GM12891 (cell line): ENCODE data around the gene RANBP1.

ENCODE experiments used
- DNase-seq: peaks from one replicate; pipeline ENCODE4 v3.0.0; 2011; ENCODE audit warnings: low spot score; ENCODE audit not compliant: insufficient read length
- FAIRE-seq: peaks from 2 replicates; lab custom pipeline; 2011; peaks lifted over from hg19 to GRCh38; lab: Jason Lieb, UNC
- PAX5 ChIP-seq: IDR thresholded peaks from 2 replicates; pipeline ENCODE4 v1.6.1; 2011; ENCODE audit warnings: low read length, moderate library complexity, mild to moderate bottlenecking; ENCODE audit not compliant: insufficient read depth, severe bottlenecking
- POLR2A ChIP-seq: IDR thresholded peaks from 2 replicates; pipeline ENCODE4 v1.6.1; 2011; ENCODE audit warnings: low read depth, low read length, control low read depth
- POLR2AphosphoS5 ChIP-seq: IDR thresholded peaks from 2 replicates; pipeline ENCODE4 v1.6.1; 2011; ENCODE audit warnings: low read depth, low read length, control low read depth
- POU2F2 ChIP-seq: IDR thresholded peaks from 2 replicates; pipeline ENCODE4 v1.6.1; 2011; ENCODE audit warnings: low read depth, mild to moderate bottlenecking, control low read depth, low read length, moderate library complexity
- SPI1 ChIP-seq: IDR thresholded peaks from 2 replicates; pipeline ENCODE4 v1.6.1; 2011; ENCODE audit warnings: low read depth, low read length, control low read depth
- TAF1 ChIP-seq: IDR thresholded peaks from 2 replicates; pipeline ENCODE4 v1.6.1; 2011; ENCODE audit warnings: low read depth, low read length, control low read depth

RANBP1 gene

GRCh38 chr22:20088263-20088648 lies 27.6 kb upstream of the RANBP1 start:
- TF ChIP-seq POLR2A = no peak
- TF ChIP-seq SPI1 = no peak
- TF ChIP-seq PAX5 = no peak
- TF ChIP-seq POLR2AphosphoS5 = no peak
- TF ChIP-seq TAF1 = no peak
- no peak for TF ChIP-seq POU2F2
- FAIRE-seq (no peak), DNase-seq (no peak)

- no peak for FAIRE-seq
Observed at GRCh38 chr22:20089226-20089976, 26.5 kb upstream of the RANBP1 start.

GRCh38 chr22:20089977-20090729 lies 25.8 kb upstream of the RANBP1 start:
- no peak for FAIRE-seq
- no peak for TF ChIP-seq PAX5
- TF ChIP-seq POU2F2 = no peak
- TF ChIP-seq POLR2AphosphoS5 = no peak
- no peak for TF ChIP-seq POLR2A
- no peak for TF ChIP-seq TAF1
- TF ChIP-seq SPI1 = no peak

More at GRCh38 chr22:20089226-20089976, 26.5 kb upstream of the RANBP1 start:
- no peak for DNase-seq
- TF ChIP-seq SPI1 (no peak), TAF1 (no peak), POLR2A (no peak), POLR2AphosphoS5 (no peak), PAX5 (no peak), POU2F2 (no peak)

GRCh38 chr22:20090730-20091240 lies 25.1 kb upstream of the RANBP1 start:
- TF ChIP-seq PAX5 = no peak
- no peak for TF ChIP-seq POU2F2
- TF ChIP-seq POLR2A = no peak
- no peak for TF ChIP-seq SPI1
- TF ChIP-seq TAF1 = no peak
- no peak for TF ChIP-seq POLR2AphosphoS5
- FAIRE-seq (no peak), DNase-seq (no peak)

More at GRCh38 chr22:20089977-20090729, 25.8 kb upstream of the RANBP1 start:
- no peak for DNase-seq

- FAIRE-seq (no peak), DNase-seq (no peak)
- TF ChIP-seq POLR2AphosphoS5 (no peak), POU2F2 (no peak), TAF1 (no peak), POLR2A (no peak), SPI1 (no peak), PAX5 (no peak)
Observed at GRCh38 chr22:20091690-20092476, 24.0 kb upstream of the RANBP1 start.

GRCh38 chr22:20092477-20092854 lies 23.4 kb upstream of the RANBP1 start:
- TF ChIP-seq POLR2A (no peak), SPI1 (no peak), POLR2AphosphoS5 (no peak)
- no peak for DNase-seq
- FAIRE-seq = no peak

- TF ChIP-seq SPI1 (no peak), POU2F2 (no peak), TAF1 (no peak), PAX5 (no peak)
- DNase-seq (no peak), FAIRE-seq (no peak)
Observed at GRCh38 chr22:20093418-20094196, 22.3 kb upstream of the RANBP1 start.

- no peak for DNase-seq
- TF ChIP-seq SPI1 = no peak
- no peak for TF ChIP-seq PAX5
- TF ChIP-seq TAF1 = no peak
- TF ChIP-seq POLR2AphosphoS5 = no peak
- no peak for TF ChIP-seq POLR2A
- no peak for TF ChIP-seq POU2F2
- no peak for FAIRE-seq
Observed at GRCh38 chr22:20094197-20094807, 21.6 kb upstream of the RANBP1 start.

- FAIRE-seq = no peak
- DNase-seq = no peak
- TF ChIP-seq PAX5 (no peak), TAF1 (no peak), SPI1 (no peak), POU2F2 (no peak), POLR2A (no peak)
Observed at GRCh38 chr22:20095521-20095920, 20.4 kb upstream of the RANBP1 start.
